ENCODE measurements around the gene NAPA.

DNA sequence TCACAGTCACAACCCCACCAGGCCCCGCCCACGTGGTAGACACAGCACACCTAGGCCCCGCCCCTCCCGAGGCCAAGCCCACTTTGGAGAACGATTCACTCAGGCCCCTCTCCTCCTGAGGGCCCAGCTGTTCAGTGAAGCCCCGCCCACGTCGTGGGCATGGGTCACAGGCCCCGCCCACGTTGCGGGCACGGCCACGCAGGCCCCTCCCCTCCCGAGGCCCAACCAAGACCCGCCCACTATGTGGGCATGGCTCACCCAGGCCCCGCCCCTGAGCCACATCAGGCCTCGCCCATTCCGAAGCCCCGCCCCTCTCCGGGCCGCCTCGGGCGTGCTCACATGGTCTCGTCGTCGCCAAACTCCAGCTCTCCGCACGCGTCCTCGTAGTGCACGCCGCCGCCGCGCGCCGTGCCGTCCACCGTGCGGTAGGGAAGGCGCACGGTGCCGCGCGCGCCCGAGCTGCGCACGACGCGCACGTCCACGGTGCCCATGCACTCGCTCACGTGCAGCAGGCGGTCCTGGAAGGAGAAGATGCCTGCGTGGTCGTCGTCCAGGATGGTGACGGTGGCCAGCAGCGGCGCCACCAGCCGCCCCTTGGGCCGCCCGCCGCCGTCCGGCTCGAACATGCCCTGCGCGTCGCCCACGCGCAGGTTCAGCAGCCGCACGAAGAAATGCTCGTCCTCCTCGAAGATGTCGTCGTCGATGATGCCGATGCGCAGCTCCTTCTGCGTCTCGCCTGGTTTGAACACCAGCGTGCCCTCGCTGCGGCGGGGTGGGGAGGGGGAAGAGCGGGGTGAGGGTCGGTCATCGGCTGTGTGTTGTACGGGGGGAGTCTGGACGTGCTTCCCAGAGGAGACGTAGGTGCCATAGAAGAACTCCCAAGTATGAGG, 67.1 kb downstream of the NAPA start:
- no peak for TF ChIP-seq EZH2 (IDR thresholded peaks at IDR 0.05; ENCODE audit: low read length, unreplicated experiment)
- TF ChIP-seq, protein P1, sequence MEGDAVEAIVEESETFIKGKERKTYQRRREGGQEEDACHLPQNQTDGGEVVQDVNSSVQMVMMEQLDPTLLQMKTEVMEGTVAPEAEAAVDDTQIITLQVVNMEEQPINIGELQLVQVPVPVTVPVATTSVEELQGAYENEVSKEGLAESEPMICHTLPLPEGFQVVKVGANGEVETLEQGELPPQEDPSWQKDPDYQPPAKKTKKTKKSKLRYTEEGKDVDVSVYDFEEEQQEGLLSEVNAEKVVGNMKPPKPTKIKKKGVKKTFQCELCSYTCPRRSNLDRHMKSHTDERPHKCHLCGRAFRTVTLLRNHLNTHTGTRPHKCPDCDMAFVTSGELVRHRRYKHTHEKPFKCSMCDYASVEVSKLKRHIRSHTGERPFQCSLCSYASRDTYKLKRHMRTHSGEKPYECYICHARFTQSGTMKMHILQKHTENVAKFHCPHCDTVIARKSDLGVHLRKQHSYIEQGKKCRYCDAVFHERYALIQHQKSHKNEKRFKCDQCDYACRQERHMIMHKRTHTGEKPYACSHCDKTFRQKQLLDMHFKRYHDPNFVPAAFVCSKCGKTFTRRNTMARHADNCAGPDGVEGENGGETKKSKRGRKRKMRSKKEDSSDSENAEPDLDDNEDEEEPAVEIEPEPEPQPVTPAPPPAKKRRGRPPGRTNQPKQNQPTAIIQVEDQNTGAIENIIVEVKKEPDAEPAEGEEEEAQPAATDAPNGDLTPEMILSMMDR (conservative IDR thresholded peaks at IDR 0.05; ENCODE audit: low read depth, low read length) = no peak

Data from PC-3 (cell line).